Right lobe of liver (tissue), 6 donors: Measurements from ENCODE around the gene MOCOS. TPM values are rescaled to one million over a fixed set of nuclear protein-coding genes. Genes with fewer than 3 reads are reported as not detected.
A peak's percentile ranks its signal among the peaks of the same experiment; 100 is the strongest.

Experiments
- ATAC-seq, 4 donors: fragments of 200-7000 bp; cut with Tn5 transposase; one replicate each; pipeline ENCODE4 v1.9.1; 2020; ENCODE audit warnings: mild to moderate bottlenecking in 4 of 4, moderate library complexity in 4 of 4
- DNase-seq, 3 donors: peaks; one replicate each; pipeline ENCODE4 v3.0.0-alpha.2; 2020
- H3K27ac ChIP-seq, 3 donors: fragments of 200-600 bp; one replicate each; pipeline ENCODE4 v1.8.0; 2022
- H3K27me3 ChIP-seq, 2 donors: fragments of 200-600 bp; one replicate each; pipeline ENCODE4 v1.8.0; 2022
- H3K36me3 ChIP-seq, 4 donors: fragments of 200-600 bp; sonication (generic) in 1 of 4; one replicate each; pipeline versions ENCODE4 v1.5.1 to v1.8.0; 2017 to 2022; ENCODE audit warnings: control low read depth in 1 of 4
- H3K4me1 ChIP-seq, 4 donors: fragments of 200-600 bp; sonication (generic) in 1 of 4; one replicate each; pipeline versions ENCODE4 v1.5.1 to v1.8.0; 2017 to 2022; ENCODE audit warnings: control low read depth in 1 of 4
- H3K4me3 ChIP-seq, 3 donors: fragments of 200-600 bp; one replicate each; pipeline ENCODE4 v1.8.0; 2022
- H3K9me3 ChIP-seq, 4 donors: fragments of 200-600 bp; sonication (generic) in 1 of 4; one replicate each; pipeline versions ENCODE4 v1.5.1 to v1.8.0; 2017 to 2022; ENCODE audit warnings: control low read depth in 1 of 4
- CTCF ChIP-seq, 4 donors: fragments of 200-600 bp in 3 of 4; fragments of 450-650 bp in 1 of 4; IDR thresholded peaks; one replicate each; pipeline versions ENCODE4 v1.5.1 to v1.8.0; 2016 to 2022; ENCODE audit warnings: antibody characterized with exemption in 4 of 4, mild to moderate bottlenecking in 2 of 4
- POLR2A ChIP-seq: fragments of 450-650 bp; IDR thresholded peaks from one replicate; pipeline ENCODE4 v1.6.1; 2017; ENCODE audit warnings: antibody characterized with exemption, mild to moderate bottlenecking
- WGBS: methylation state at CpG from one replicate; pipeline ENCODE4 v1.1.6; 2018; ENCODE audit warnings: low coverage, low lambda C conversion rate; ENCODE audit not compliant: insufficient coverage; ENCODE audit errors: missing lambda C conversion rate; 5-methylcytosine and 5-hydroxymethylcytosine counted together
- intact Hi-C, 2 donors: fragments of 100-400 bp; cut with DNase I; formaldehyde crosslinking; loops; one replicate each; pipeline versions ENCODE4 v1.11.2 to v1.14.1; 2022
- total RNA-seq, 6 experiments: library from RNA; depleted of rRNA in 2 of 6; stranded (reverse); fragments of >200 nt in 2 of 6; fragmentation: NEBNext Ultra II Directional in 3 of 6; extraction: Animal tissue kit (Norgen Biotek cat#: 25700) in 3 of 6; gene quantifications; one replicate each; pipeline versions ENCODE4 v1.1.0 to v1.2.4, GENCODE V29; 2016 to 2023
- donor health status: DM: no; HTN: yes; CAD: no.
- donor health status: DM: no; HTN: no; CAD: no.
- donor health status: DM: no; HTN: no; CAD: no.
- donor health status: DM: no; HTN: yes; CAD: no.
- donor health status: DM: no; HTN: yes; CAD: no.

MOCOS gene
- total RNA-seq, 6 experiments from 2014 or later, result 12.2 to 35.2 (median 25.2) TPM

GRCh38 chr18:36309436-36310391 lies 122.4 kb downstream of the MOCOS start:
- ATAC-seq (peak in 1 of 4 donors; percentile 19), DNase-seq (no peak)
- Histone ChIP-seq H3K27ac (no peak overlapping the region), H3K27me3 (no peaks in the 10 kb centered on the region), H3K4me3 (no peak overlapping the region), H3K9me3 (no peaks in the 10 kb centered on the region), H3K36me3 (no peaks in the 10 kb centered on the region), H3K4me1 (no peaks in the 10 kb centered on the region)
- 64% methylated on average over 7 of the region's 11 CpGs for WGBS
- intact Hi-C loops, result no loop called here
- TF ChIP-seq POLR2A (no peak), CTCF (IDR thresholded peaks at IDR 0.05) (no peak)

- Histone ChIP-seq H3K4me1 (no peaks in the 10 kb centered on the region), H3K27ac (no peak overlapping the region), H3K36me3 (no peaks in the 10 kb centered on the region), H3K27me3 (no peaks in the 10 kb centered on the region), H3K4me3 (no peak overlapping the region), H3K9me3 (no peaks in the 10 kb centered on the region)
- WGBS, result 78% methylated on average over 3 of the region's 5 CpGs
- ATAC-seq (no peak), DNase-seq (no peak)
- intact Hi-C loops, result no loop called here
- no peak for TF ChIP-seq CTCF (IDR thresholded peaks at IDR 0.05)
- no peak for TF ChIP-seq POLR2A
These were observed 123.8 kb downstream of the MOCOS start for GRCh38 chr18:36311026-36311570.

- H3K4me3 ChIP-seq, result no peak overlapping the region
- no peak for TF ChIP-seq CTCF (IDR thresholded peaks at IDR 0.05)
- no peak for TF ChIP-seq POLR2A
- H3K36me3 ChIP-seq, result no peaks in the 10 kb centered on the region
- no peaks in the 10 kb centered on the region for H3K27me3 ChIP-seq
- 77% methylated on average over 2 of the region's 2 CpGs for WGBS
- intact Hi-C loops, result no loop called here
- no peak overlapping the region for H3K27ac ChIP-seq
- H3K9me3 ChIP-seq, result no peaks in the 10 kb centered on the region
- no peak for ATAC-seq
- H3K4me1 ChIP-seq, result no peaks in the 10 kb centered on the region
- DNase-seq, result no peak
These were observed 125.6 kb downstream of the MOCOS start for GRCh38 chr18:36312806-36313395.

GRCh38 chr18:36314098-36314497 lies 126.8 kb downstream of the MOCOS start:
- intact Hi-C loops, result no loop called here
- ATAC-seq (no peak), DNase-seq (no peak)
- Histone ChIP-seq H3K9me3 (no peaks in the 10 kb centered on the region), H3K4me1 (no peaks in the 10 kb centered on the region), H3K36me3 (no peaks in the 10 kb centered on the region), H3K4me3 (no peak overlapping the region), H3K27ac (no peak overlapping the region), H3K27me3 (no peaks in the 10 kb centered on the region)
- TF ChIP-seq CTCF (IDR thresholded peaks at IDR 0.05) (no peak), POLR2A (no peak)
- 49% methylated on average over 4 of the region's 4 CpGs for WGBS
